ENCODE measurements around the gene ERICH2.

Gene ERICH2

GRCh38 chr2:170818752-170819470 is 48.7 kb downstream of the ERICH2 start:
- TF ChIP-seq CTCF (conservative IDR thresholded peaks at IDR 0.05): no peak

GRCh38 chr2:170819680-170820664 is 49.8 kb downstream of the ERICH2 start:
- TF ChIP-seq CTCF (conservative IDR thresholded peaks at IDR 0.05): no peak
- no peak overlapping the region for H3K27ac ChIP-seq

More at GRCh38 chr2:170818752-170819470, 48.7 kb downstream of the ERICH2 start:
- no peak overlapping the region for H3K27ac ChIP-seq

- TF ChIP-seq CTCF (conservative IDR thresholded peaks at IDR 0.05): no peak
- H3K27ac ChIP-seq: no peak overlapping the region
These were observed 50.8 kb downstream of the ERICH2 start for GRCh38 chr2:170820757-170821530.

GRCh38 chr2:170821531-170822289 is 51.5 kb downstream of the ERICH2 start:
- TF ChIP-seq CTCF (conservative IDR thresholded peaks at IDR 0.05): no peak
- no peak overlapping the region for H3K27ac ChIP-seq

GRCh38 chr2:170822290-170823087 is 52.3 kb downstream of the ERICH2 start:
- TF ChIP-seq CTCF (conservative IDR thresholded peaks at IDR 0.05): no peak
- no peak overlapping the region for H3K27ac ChIP-seq

GRCh38 chr2:170823088-170823897 is 53.1 kb downstream of the ERICH2 start:
- H3K27ac ChIP-seq: no peak overlapping the region
- no peak for TF ChIP-seq CTCF (conservative IDR thresholded peaks at IDR 0.05)
